Measurements from ENCODE around the gene ACSM6.
A peak's percentile ranks its signal among the peaks of the same experiment; 100 is the strongest.

The ACSM6 gene

GRCh38 chr10:95260909-95261552 lies 67.0 kb downstream of the ACSM6 start:
- H3K9me3 ChIP-seq (ENCODE audit: control insufficient read depth in 1 of 2, low read length in 2 of 2): peaks cover 0 to 6% of the 10 kb centered on the region in 2 donors
- peaks cover 3 to 23% of the 10 kb centered on the region in 2 donors for H3K36me3 ChIP-seq (ENCODE audit: control insufficient read depth in 1 of 2, insufficient read depth in 2 of 2, low read length in 2 of 2)
- no peaks in the 10 kb centered on the region for H3K27me3 ChIP-seq (ENCODE audit: low read depth, low read length)
- H3K4me1 ChIP-seq (ENCODE audit: control insufficient read depth in 1 of 2, insufficient read depth in 2 of 2, low read length in 2 of 2): peaks cover 4 to 7% of the 10 kb centered on the region in 2 donors
- no peak overlapping the region for H3K4me3 ChIP-seq (ENCODE audit: low read depth in 1 of 2, low read length in 2 of 2)
- peak overlapping the region; percentile 3 for H3K27ac ChIP-seq (ENCODE audit: low read length)

DNA sequence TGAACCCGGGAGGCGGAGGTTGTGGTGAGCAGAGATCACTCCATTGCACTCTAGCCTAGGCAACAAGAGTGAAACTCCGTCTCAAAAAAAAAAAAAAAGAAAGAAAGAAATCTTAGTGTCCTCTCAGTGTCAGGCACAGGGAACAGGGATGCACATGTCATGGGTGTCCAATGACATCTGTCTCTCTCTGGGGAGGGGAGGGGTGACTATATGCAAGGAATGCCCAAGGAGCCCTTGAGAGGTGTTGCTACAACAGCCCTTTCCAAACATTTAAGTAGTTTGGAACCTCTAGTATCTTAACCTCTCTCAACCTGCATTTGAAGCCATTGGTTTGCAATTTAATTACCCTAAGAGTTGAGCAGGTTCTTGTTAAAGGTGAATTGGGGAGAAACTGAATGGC lies 67.9 kb downstream of the ACSM6 start:
- H3K4me1 ChIP-seq (ENCODE audit: control insufficient read depth in 1 of 2, insufficient read depth in 2 of 2, low read length in 2 of 2): peaks cover 4 to 7% of the 10 kb centered on the region in 2 donors
- H3K27ac ChIP-seq (ENCODE audit: low read length): no peak overlapping the region
- peaks cover 0 to 2% of the 10 kb centered on the region in 2 donors for H3K9me3 ChIP-seq (ENCODE audit: control insufficient read depth in 1 of 2, low read length in 2 of 2)
- H3K27me3 ChIP-seq (ENCODE audit: low read depth, low read length): no peaks in the 10 kb centered on the region
- H3K36me3 ChIP-seq (ENCODE audit: control insufficient read depth in 1 of 2, insufficient read depth in 2 of 2, low read length in 2 of 2): peaks cover 0 to 23% of the 10 kb centered on the region in 2 donors
- H3K4me3 ChIP-seq (ENCODE audit: low read depth in 1 of 2, low read length in 2 of 2): no peak overlapping the region

- Histone ChIP-seq H3K27ac (ENCODE audit: low read length) (no peak overlapping the region), H3K4me3 (ENCODE audit: low read depth in 1 of 2, low read length in 2 of 2) (no peak overlapping the region), H3K9me3 (ENCODE audit: control insufficient read depth in 1 of 2, low read length in 2 of 2) (no peaks in the 10 kb centered on the region), H3K36me3 (ENCODE audit: control insufficient read depth in 1 of 2, insufficient read depth in 2 of 2, low read length in 2 of 2) (peaks cover 0 to 23% of the 10 kb centered on the region in 2 donors), H3K27me3 (ENCODE audit: low read depth, low read length) (no peaks in the 10 kb centered on the region), H3K4me1 (ENCODE audit: control insufficient read depth in 1 of 2, insufficient read depth in 2 of 2, low read length in 2 of 2) (peaks cover 4 to 7% of the 10 kb centered on the region in 2 donors)
Observed at GRCh38 chr10:95262763-95263518, 68.9 kb downstream of the ACSM6 start.

DNA sequence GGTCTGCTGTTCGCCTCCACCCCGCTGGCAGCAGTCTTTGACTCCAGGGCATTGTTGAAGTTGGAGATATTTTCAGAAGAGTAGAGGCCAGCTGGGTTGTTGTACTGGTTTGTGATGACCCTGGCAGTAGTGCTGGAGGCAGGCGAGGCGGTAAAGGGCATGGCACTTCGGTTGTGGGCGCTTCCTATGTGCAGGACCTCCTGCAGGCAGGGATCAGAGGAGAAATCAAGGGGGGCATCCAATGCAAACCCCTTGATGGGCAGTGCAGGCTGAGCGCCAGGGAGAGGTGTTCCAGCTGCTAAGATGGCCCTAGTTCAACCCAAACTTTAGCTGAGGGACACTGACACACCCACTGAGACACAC lies 69.8 kb downstream of the ACSM6 start:
- Histone ChIP-seq H3K27ac (ENCODE audit: low read length) (no peak overlapping the region), H3K27me3 (ENCODE audit: low read depth, low read length) (no peaks in the 10 kb centered on the region), H3K4me1 (ENCODE audit: control insufficient read depth in 1 of 2, insufficient read depth in 2 of 2, low read length in 2 of 2) (peaks cover 4 to 8% of the 10 kb centered on the region in 2 donors), H3K36me3 (ENCODE audit: control insufficient read depth in 1 of 2, insufficient read depth in 2 of 2, low read length in 2 of 2) (peaks cover 0 to 23% of the 10 kb centered on the region in 2 donors), H3K4me3 (ENCODE audit: low read depth in 1 of 2, low read length in 2 of 2) (no peak overlapping the region), H3K9me3 (ENCODE audit: control insufficient read depth in 1 of 2, low read length in 2 of 2) (no peaks in the 10 kb centered on the region)

- Histone ChIP-seq H3K27me3 (ENCODE audit: low read depth, low read length) (no peaks in the 10 kb centered on the region), H3K4me3 (ENCODE audit: low read depth in 1 of 2, low read length in 2 of 2) (no peak overlapping the region), H3K9me3 (ENCODE audit: control insufficient read depth in 1 of 2, low read length in 2 of 2) (no peaks in the 10 kb centered on the region), H3K4me1 (ENCODE audit: control insufficient read depth in 1 of 2, insufficient read depth in 2 of 2, low read length in 2 of 2) (peaks cover 4 to 11% of the 10 kb centered on the region in 2 donors), H3K36me3 (ENCODE audit: control insufficient read depth in 1 of 2, insufficient read depth in 2 of 2, low read length in 2 of 2) (peaks cover 0 to 23% of the 10 kb centered on the region in 2 donors), H3K27ac (ENCODE audit: low read length) (peak overlapping the region; percentile 43)
Observed at GRCh38 chr10:95264227-95265051, 70.4 kb downstream of the ACSM6 start.

DNA sequence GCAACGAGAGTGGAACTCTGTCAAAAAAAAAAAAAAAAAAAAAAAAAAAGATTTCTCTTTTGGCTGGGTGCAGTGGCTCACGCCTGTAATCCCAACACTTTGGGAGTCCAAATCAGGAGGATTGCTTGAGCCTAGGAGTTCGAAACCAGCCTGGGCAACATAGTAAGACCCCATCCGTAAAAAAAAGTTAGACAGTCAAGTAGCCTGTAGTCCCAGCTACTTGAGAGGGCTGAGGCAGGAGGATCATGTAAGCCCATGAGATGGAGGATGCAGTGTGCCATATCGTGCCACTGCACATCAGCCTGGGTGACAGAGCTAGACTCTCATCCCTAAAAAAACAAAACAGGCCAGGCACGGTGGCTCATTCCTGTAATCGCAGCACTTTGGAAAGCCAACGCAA lies 71.5 kb downstream of the ACSM6 start:
- Histone ChIP-seq H3K4me1 (ENCODE audit: control insufficient read depth in 1 of 2, insufficient read depth in 2 of 2, low read length in 2 of 2) (peaks cover under 1 to 11% of the 10 kb centered on the region in 2 donors), H3K36me3 (ENCODE audit: control insufficient read depth in 1 of 2, insufficient read depth in 2 of 2, low read length in 2 of 2) (peaks cover 0 to 27% of the 10 kb centered on the region in 2 donors)

DNA sequence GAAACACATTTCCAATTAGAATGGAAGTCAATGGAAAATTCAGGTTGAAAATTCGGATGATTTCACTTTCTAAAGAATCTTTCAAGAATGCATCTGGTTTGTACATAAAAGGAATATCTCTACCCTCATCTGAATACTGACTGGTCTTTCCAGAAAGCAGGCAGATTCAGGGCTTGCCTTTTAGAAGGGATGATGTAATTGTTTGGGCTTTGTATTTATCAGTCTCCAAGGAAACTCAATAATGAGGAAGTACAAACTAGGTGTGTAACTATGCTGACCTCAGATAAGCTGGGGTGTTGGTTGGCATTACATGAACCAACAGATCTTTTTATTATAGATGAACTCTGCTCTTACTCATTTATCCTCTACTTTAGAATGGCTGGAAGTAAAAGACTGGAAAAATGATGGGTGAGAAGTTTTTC lies 72.6 kb downstream of the ACSM6 start:
- peak overlapping the region; percentile 91 for H3K27ac ChIP-seq (ENCODE audit: low read length)
- no peaks in the 10 kb centered on the region for H3K9me3 ChIP-seq (ENCODE audit: control insufficient read depth in 1 of 2, low read length in 2 of 2)
- H3K4me3 ChIP-seq (ENCODE audit: low read depth in 1 of 2, low read length in 2 of 2): no peak overlapping the region
- H3K27me3 ChIP-seq (ENCODE audit: low read depth, low read length): no peaks in the 10 kb centered on the region
- H3K36me3 ChIP-seq (ENCODE audit: control insufficient read depth in 1 of 2, insufficient read depth in 2 of 2, low read length in 2 of 2): peaks cover 0 to 27% of the 10 kb centered on the region in 2 donors
- peaks cover 0 to 4% of the 10 kb centered on the region in 2 donors for H3K4me1 ChIP-seq (ENCODE audit: control insufficient read depth in 1 of 2, insufficient read depth in 2 of 2, low read length in 2 of 2)

More for the DNA sequence above, 71.5 kb downstream of the ACSM6 start:
- H3K27ac ChIP-seq (ENCODE audit: low read length): no peak overlapping the region
- no peaks in the 10 kb centered on the region for H3K9me3 ChIP-seq (ENCODE audit: control insufficient read depth in 1 of 2, low read length in 2 of 2)
- no peak overlapping the region for H3K4me3 ChIP-seq (ENCODE audit: low read depth in 1 of 2, low read length in 2 of 2)
- H3K27me3 ChIP-seq (ENCODE audit: low read depth, low read length): no peaks in the 10 kb centered on the region

DNA sequence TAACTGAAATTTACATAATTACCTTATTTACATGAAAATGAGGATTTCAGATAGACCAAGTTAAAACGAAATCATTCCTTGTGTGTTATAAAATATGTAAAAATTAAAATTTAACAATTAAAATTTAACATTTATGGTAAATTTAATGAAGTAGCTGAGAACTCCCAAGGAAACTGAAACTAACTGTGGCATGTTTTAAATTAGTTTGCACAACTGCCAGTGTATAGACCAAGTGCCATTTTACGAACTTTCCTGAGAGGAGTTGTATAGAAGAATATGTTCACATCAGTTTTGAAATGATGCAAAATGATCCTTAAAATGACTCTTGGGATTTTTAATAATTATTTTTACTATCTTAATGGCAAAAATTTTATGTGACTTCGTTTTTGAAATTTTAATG lies 73.2 kb downstream of the ACSM6 start:
- H3K36me3 ChIP-seq (ENCODE audit: control insufficient read depth in 1 of 2, insufficient read depth in 2 of 2, low read length in 2 of 2): peaks cover 0 to 22% of the 10 kb centered on the region in 2 donors
- H3K27ac ChIP-seq (ENCODE audit: low read length): peak overlapping the region; percentile 91
- no peak overlapping the region for H3K4me3 ChIP-seq (ENCODE audit: low read depth in 1 of 2, low read length in 2 of 2)
- H3K27me3 ChIP-seq (ENCODE audit: low read depth, low read length): no peaks in the 10 kb centered on the region
- H3K4me1 ChIP-seq (ENCODE audit: control insufficient read depth in 1 of 2, insufficient read depth in 2 of 2, low read length in 2 of 2): peaks cover 0 to 4% of the 10 kb centered on the region in 2 donors
- H3K9me3 ChIP-seq (ENCODE audit: control insufficient read depth in 1 of 2, low read length in 2 of 2): no peaks in the 10 kb centered on the region

DNA sequence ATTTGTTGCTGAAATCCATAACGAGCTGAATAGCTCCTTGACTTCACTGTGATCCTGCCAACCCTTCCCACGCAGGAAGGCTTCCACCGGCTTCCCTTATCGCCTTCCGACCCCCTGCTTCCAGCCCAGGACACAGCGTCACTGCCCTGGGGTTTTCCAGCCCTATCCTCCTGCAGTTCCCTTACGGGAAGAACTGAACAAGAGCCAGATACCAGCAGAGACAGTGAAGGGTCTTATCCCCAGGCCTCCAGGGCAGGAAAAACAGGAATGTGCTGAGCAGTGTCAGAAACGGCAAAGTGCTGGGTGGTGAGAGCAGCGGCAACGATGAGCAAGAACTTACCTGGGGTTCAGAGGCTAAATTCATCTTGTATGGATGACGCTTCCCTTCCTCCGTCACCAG lies 74.4 kb downstream of the ACSM6 start:
- Histone ChIP-seq H3K4me1 (ENCODE audit: control insufficient read depth in 1 of 2, insufficient read depth in 2 of 2, low read length in 2 of 2) (peaks cover 0 to 4% of the 10 kb centered on the region in 2 donors), H3K4me3 (ENCODE audit: low read depth in 1 of 2, low read length in 2 of 2) (no peak overlapping the region), H3K9me3 (ENCODE audit: control insufficient read depth in 1 of 2, low read length in 2 of 2) (no peaks in the 10 kb centered on the region), H3K36me3 (ENCODE audit: control insufficient read depth in 1 of 2, insufficient read depth in 2 of 2, low read length in 2 of 2) (peaks cover 0 to 15% of the 10 kb centered on the region in 2 donors), H3K27ac (ENCODE audit: low read length) (peak overlapping the region; percentile 62), H3K27me3 (ENCODE audit: low read depth, low read length) (no peaks in the 10 kb centered on the region)

DNA sequence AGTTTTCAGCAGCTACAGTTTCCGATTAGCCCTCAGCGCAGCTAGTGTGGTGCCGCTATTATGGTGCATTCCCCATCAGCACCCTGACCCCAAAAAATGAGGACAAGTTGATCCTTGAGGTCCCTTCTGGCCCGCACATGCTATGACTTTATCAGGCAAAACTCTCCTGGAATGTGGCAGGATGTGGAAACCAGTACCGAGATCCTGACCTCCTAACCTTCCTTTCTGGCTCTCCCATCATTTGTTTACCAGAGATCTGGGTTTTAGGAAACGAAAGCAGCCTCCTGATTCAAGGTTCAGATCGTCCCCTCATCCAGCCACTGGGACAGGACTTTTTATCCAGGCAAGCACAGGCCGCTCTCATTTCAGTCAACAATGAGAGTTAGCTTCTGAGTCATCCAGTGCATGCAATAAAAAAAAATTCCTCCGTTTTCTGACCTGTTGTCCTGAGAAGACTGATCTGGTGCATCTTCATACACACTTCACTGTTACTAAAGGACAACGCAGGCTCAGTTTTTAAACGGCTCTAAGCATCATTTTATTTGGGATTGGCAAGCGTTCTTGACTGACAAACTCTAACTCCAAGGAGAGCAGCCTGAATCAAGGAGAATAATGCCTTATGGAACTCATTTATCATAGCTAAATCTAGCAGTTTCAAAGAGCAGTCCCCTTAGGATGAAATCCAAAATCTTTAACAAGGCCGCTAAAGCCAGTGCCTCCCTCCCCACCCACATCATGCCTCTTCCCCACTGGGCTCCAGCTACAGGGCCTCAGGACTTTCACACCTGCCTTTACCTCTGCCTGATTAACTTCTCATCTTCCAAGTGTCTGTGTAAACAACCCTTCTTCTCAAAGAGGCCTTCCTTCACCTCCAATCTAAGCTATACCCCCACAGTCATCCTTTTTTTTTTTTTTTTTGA lies 79.6 kb downstream of the ACSM6 start:
- Histone ChIP-seq H3K4me1 (ENCODE audit: control insufficient read depth in 1 of 2, insufficient read depth in 2 of 2, low read length in 2 of 2) (peaks cover 4 to 16% of the 10 kb centered on the region in 2 donors), H3K27me3 (ENCODE audit: low read depth, low read length) (no peaks in the 10 kb centered on the region), H3K27ac (ENCODE audit: low read length) (peak overlapping the region; percentile 66), H3K4me3 (ENCODE audit: low read depth in 1 of 2, low read length in 2 of 2) (no peak overlapping the region), H3K36me3 (ENCODE audit: control insufficient read depth in 1 of 2, insufficient read depth in 2 of 2, low read length in 2 of 2) (peaks cover 0 to 4% of the 10 kb centered on the region in 2 donors), H3K9me3 (ENCODE audit: control insufficient read depth in 1 of 2, low read length in 2 of 2) (no peaks in the 10 kb centered on the region)
